Measurements from ENCODE around the gene PLEKHB1.
"Not testable (repeated sequence)": the region's sequence is repeated elsewhere in the genome, so short reads cannot be mapped to it uniquely, and the experiment has no call there.

PLEKHB1 gene

GRCh38 chr11:73671701-73672100, 25.3 kb downstream of the PLEKHB1 start:
- H4K12ac ChIP-seq (ENCODE audit: low read depth, low read length): no peak overlapping the region
- no peak overlapping the region for H3K4me3 ChIP-seq (ENCODE audit: low read depth, low read length)
- no peaks in the 10 kb centered on the region for H3K27me3 ChIP-seq (ENCODE audit: insufficient read depth, low read length)
- no peak overlapping the region for H2AFZ ChIP-seq (ENCODE audit: insufficient read depth, low read length, poor library complexity)
- no peak overlapping the region for H2BK12ac ChIP-seq (ENCODE audit: low read length)
- no peak overlapping the region for H3K18ac ChIP-seq (ENCODE audit: low read length)
- peaks cover 3 to 7% of the 10 kb centered on the region in 2 experiments for H3K36me3 ChIP-seq (ENCODE audit: control insufficient read depth in 1 of 2, insufficient read depth in 2 of 2, low read length in 2 of 2)
- no peak overlapping the region for H3K27ac ChIP-seq (ENCODE audit: low read depth, low read length)
- no peak overlapping the region for H2BK120ac ChIP-seq (ENCODE audit: insufficient read depth, low read length, poor library complexity)
- no peak overlapping the region for H3K4ac ChIP-seq (ENCODE audit: low read depth, low read length)
- no peak overlapping the region for H2AK5ac ChIP-seq (ENCODE audit: low read length)
- H3K4me2 ChIP-seq (ENCODE audit: low read length): no peak overlapping the region
- H4K91ac ChIP-seq (ENCODE audit: low read depth, low read length): no peak overlapping the region
- H2BK5ac ChIP-seq (ENCODE audit: low read depth, low read length, poor library complexity): no peak overlapping the region
- no peaks in the 10 kb centered on the region for H3K9me3 ChIP-seq (ENCODE audit: insufficient read depth, low read depth, low read length)
- H4K8ac ChIP-seq (ENCODE audit: low read depth, low read length): no peak overlapping the region
- no peak overlapping the region for H3K14ac ChIP-seq (ENCODE audit: low read length)
- no peaks in the 10 kb centered on the region for H3K79me2 ChIP-seq (ENCODE audit: control insufficient read depth, insufficient read depth, low read length, poor library complexity)
- WGBS (ENCODE audit: extremely low coverage, insufficient coverage, insufficient read length): no CpG with 5 or more reads among the region's 6 CpGs
- H3K4me1 ChIP-seq (ENCODE audit: control insufficient read depth in 1 of 2, insufficient read depth in 2 of 2, low read length in 2 of 2): no peaks in the 10 kb centered on the region
- no peak overlapping the region for H3K9ac ChIP-seq (ENCODE audit: low read length)
- H3K79me1 ChIP-seq (ENCODE audit: low read length): no peaks in the 10 kb centered on the region
- no peak overlapping the region for H3K23ac ChIP-seq (ENCODE audit: low read length)
- DNase-seq: peak in 1 of 2 donors; percentile 43

GRCh38 chr11:73676552-73676951, 30.2 kb downstream of the PLEKHB1 start:
- H3K27ac ChIP-seq (ENCODE audit: low read depth, low read length); DNase-seq; H2BK12ac ChIP-seq (ENCODE audit: low read length); H2BK120ac ChIP-seq (ENCODE audit: insufficient read depth, low read length, poor library complexity); H3K79me1 ChIP-seq (ENCODE audit: low read length); H2AFZ ChIP-seq (ENCODE audit: insufficient read depth, low read length, poor library complexity); H3K4me3 ChIP-seq (ENCODE audit: low read depth, low read length); H3K14ac ChIP-seq (ENCODE audit: low read length); H4K12ac ChIP-seq (ENCODE audit: low read depth, low read length); H3K4ac ChIP-seq (ENCODE audit: low read depth, low read length); H4K8ac ChIP-seq (ENCODE audit: low read depth, low read length); H2AK5ac ChIP-seq (ENCODE audit: low read length); H3K4me1 ChIP-seq (ENCODE audit: control insufficient read depth in 1 of 2, insufficient read depth in 2 of 2, low read length in 2 of 2); H2BK5ac ChIP-seq (ENCODE audit: low read depth, low read length, poor library complexity); H3K9ac ChIP-seq (ENCODE audit: low read length); H3K18ac ChIP-seq (ENCODE audit: low read length); H3K23ac ChIP-seq (ENCODE audit: low read length); H3K79me2 ChIP-seq (ENCODE audit: control insufficient read depth, insufficient read depth, low read length, poor library complexity); H3K9me3 ChIP-seq (ENCODE audit: insufficient read depth, low read depth, low read length); H3K4me2 ChIP-seq (ENCODE audit: low read length); H4K91ac ChIP-seq (ENCODE audit: low read depth, low read length); H3K27me3 ChIP-seq (ENCODE audit: insufficient read depth, low read length): not testable (repeated sequence)
- WGBS (ENCODE audit: extremely low coverage, insufficient coverage, insufficient read length): no CpG with 5 or more reads among the region's 5 CpGs
- H3K36me3 ChIP-seq (ENCODE audit: control insufficient read depth in 1 of 2, insufficient read depth in 2 of 2, low read length in 2 of 2): peaks cover 5 to 16% of the 10 kb centered on the region in 2 experiments

DNA sequence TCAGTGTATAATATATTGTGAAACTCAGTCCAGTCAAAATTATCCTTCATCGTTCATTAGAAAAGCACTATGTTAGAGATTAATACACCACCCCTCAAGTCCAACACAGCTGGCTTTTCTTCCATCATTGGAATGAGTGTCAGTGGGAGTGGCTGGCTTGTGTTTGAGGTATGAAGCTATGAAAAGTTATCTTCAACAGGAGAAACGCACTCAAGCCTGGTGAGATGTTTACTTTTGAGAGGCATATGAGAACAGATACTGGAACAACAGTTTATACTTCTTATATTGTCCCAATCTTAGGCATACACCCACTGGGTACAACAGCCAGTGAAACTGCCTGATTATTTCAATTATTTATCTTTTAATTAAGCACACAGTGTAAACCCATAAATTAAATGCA, 34.3 kb downstream of the PLEKHB1 start:
- no peak overlapping the region for H2BK120ac ChIP-seq (ENCODE audit: insufficient read depth, low read length, poor library complexity)
- no peak overlapping the region for H3K4ac ChIP-seq (ENCODE audit: low read depth, low read length)
- no peak for DNase-seq
- H3K9ac ChIP-seq (ENCODE audit: low read length): no peak overlapping the region
- no peaks in the 10 kb centered on the region for H3K79me2 ChIP-seq (ENCODE audit: control insufficient read depth, insufficient read depth, low read length, poor library complexity)
- no peak overlapping the region for H4K91ac ChIP-seq (ENCODE audit: low read depth, low read length)
- H3K4me1 ChIP-seq (ENCODE audit: control insufficient read depth in 1 of 2, insufficient read depth in 2 of 2, low read length in 2 of 2): no peaks in the 10 kb centered on the region
- no peaks in the 10 kb centered on the region for H3K9me3 ChIP-seq (ENCODE audit: insufficient read depth, low read depth, low read length)
- no peak overlapping the region for H2BK12ac ChIP-seq (ENCODE audit: low read length)
- no peak overlapping the region for H3K27ac ChIP-seq (ENCODE audit: low read depth, low read length)
- H2AK5ac ChIP-seq (ENCODE audit: low read length): no peak overlapping the region
- WGBS (ENCODE audit: extremely low coverage, insufficient coverage, insufficient read length): no CpG with 5 or more reads among the region's 2 CpGs
- H2BK5ac ChIP-seq (ENCODE audit: low read depth, low read length, poor library complexity): no peak overlapping the region
- H4K8ac ChIP-seq (ENCODE audit: low read depth, low read length): no peak overlapping the region
- peaks cover 12% of the 10 kb centered on the region in 2 experiments for H3K36me3 ChIP-seq (ENCODE audit: control insufficient read depth in 1 of 2, insufficient read depth in 2 of 2, low read length in 2 of 2)
- no peak overlapping the region for H4K12ac ChIP-seq (ENCODE audit: low read depth, low read length)
- no peaks in the 10 kb centered on the region for H3K27me3 ChIP-seq (ENCODE audit: insufficient read depth, low read length)
- no peak overlapping the region for H3K23ac ChIP-seq (ENCODE audit: low read length)
- no peak overlapping the region for H3K14ac ChIP-seq (ENCODE audit: low read length)
- H3K79me1 ChIP-seq (ENCODE audit: low read length): no peaks in the 10 kb centered on the region
- H2AFZ ChIP-seq (ENCODE audit: insufficient read depth, low read length, poor library complexity): no peak overlapping the region
- H3K18ac ChIP-seq (ENCODE audit: low read length): no peak overlapping the region
- no peak overlapping the region for H3K4me2 ChIP-seq (ENCODE audit: low read length)
- H3K4me3 ChIP-seq (ENCODE audit: low read depth, low read length): no peak overlapping the region

- Histone ChIP-seq H2AK5ac (ENCODE audit: low read length) (no peak overlapping the region), H3K9ac (ENCODE audit: low read length) (no peak overlapping the region), H3K23ac (ENCODE audit: low read length) (no peak overlapping the region), H3K4me1 (ENCODE audit: control insufficient read depth in 1 of 2, insufficient read depth in 2 of 2, low read length in 2 of 2) (no peaks in the 10 kb centered on the region), H3K27ac (ENCODE audit: low read depth, low read length) (no peak overlapping the region), H3K4me3 (ENCODE audit: low read depth, low read length) (no peak overlapping the region), H4K8ac (ENCODE audit: low read depth, low read length) (no peak overlapping the region), H2BK12ac (ENCODE audit: low read length) (no peak overlapping the region), H3K79me2 (ENCODE audit: control insufficient read depth, insufficient read depth, low read length, poor library complexity) (no peaks in the 10 kb centered on the region), H3K18ac (ENCODE audit: low read length) (no peak overlapping the region), H4K91ac (ENCODE audit: low read depth, low read length) (no peak overlapping the region), H3K14ac (ENCODE audit: low read length) (no peak overlapping the region), H3K27me3 (ENCODE audit: insufficient read depth, low read length) (no peaks in the 10 kb centered on the region), H3K9me3 (ENCODE audit: insufficient read depth, low read depth, low read length) (no peaks in the 10 kb centered on the region), H3K79me1 (ENCODE audit: low read length) (no peaks in the 10 kb centered on the region), H4K12ac (ENCODE audit: low read depth, low read length) (no peak overlapping the region), H3K4me2 (ENCODE audit: low read length) (no peak overlapping the region), H2BK5ac (ENCODE audit: low read depth, low read length, poor library complexity) (no peak overlapping the region), H3K36me3 (ENCODE audit: control insufficient read depth in 1 of 2, insufficient read depth in 2 of 2, low read length in 2 of 2) (peaks cover 8 to 19% of the 10 kb centered on the region in 2 experiments), H2AFZ (ENCODE audit: insufficient read depth, low read length, poor library complexity) (no peak overlapping the region), H3K4ac (ENCODE audit: low read depth, low read length) (no peak overlapping the region), H2BK120ac (ENCODE audit: insufficient read depth, low read length, poor library complexity) (no peak overlapping the region)
- DNase-seq: no peak
- WGBS (ENCODE audit: extremely low coverage, insufficient coverage, insufficient read length): no CpG with 5 or more reads among the region's 4 CpGs
Observed at GRCh38 chr11:73693899-73694525, 47.6 kb downstream of the PLEKHB1 start.
